Stimulated activated CD8-positive, alpha-beta memory T cell treated with anti-CD3 and anti-CD28 coated beads, Interleukin-15, amount 100 ng/mL, for 1 hour (primary cell): Measurements from ENCODE around the gene APOM.

ENCODE experiments used
- DNase-seq: peaks from one replicate; pipeline ENCODE4 v3.0.0-alpha.2; 2020; ENCODE audit warnings: low read depth

Gene APOM

GRCh38 chr6:31705931-31706330, 50.2 kb downstream of the APOM start:
- DNase-seq, result no peak

GRCh38 chr6:31706599-31706998, 50.9 kb downstream of the APOM start, which contains the start of gene LY6G6F:
LY6G6F (plus strand) TSS chr6:31706866; CDS start chr6:31706907, 41 bp downstream.
- DNase-seq, result no peak

GRCh38 chr6:31707701-31708100, 52.0 kb downstream of the APOM start:
- no peak for DNase-seq
